GM21526 (cell line): ENCODE results near the gene CRYAB.
"Not testable (repeated sequence)": the region's sequence is repeated elsewhere in the genome, so short reads cannot be mapped to it uniquely, and the experiment has no call there.

Experiments
- ATAC-seq: cut with Tn5 transposase; IDR thresholded peaks from one replicate; pipeline ENCODE4 v1.9.1; 2021; ENCODE audit warnings: moderate library complexity; ENCODE audit not compliant: unreplicated experiment, low FRiP score

CRYAB gene

GRCh38 chr11:111934306-111934705 is 22.7 kb upstream of the CRYAB start:
- ATAC-seq = no peak

GRCh38 chr11:111933872-111934271 is 22.3 kb upstream of the CRYAB start:
- no peak for ATAC-seq

DNA sequence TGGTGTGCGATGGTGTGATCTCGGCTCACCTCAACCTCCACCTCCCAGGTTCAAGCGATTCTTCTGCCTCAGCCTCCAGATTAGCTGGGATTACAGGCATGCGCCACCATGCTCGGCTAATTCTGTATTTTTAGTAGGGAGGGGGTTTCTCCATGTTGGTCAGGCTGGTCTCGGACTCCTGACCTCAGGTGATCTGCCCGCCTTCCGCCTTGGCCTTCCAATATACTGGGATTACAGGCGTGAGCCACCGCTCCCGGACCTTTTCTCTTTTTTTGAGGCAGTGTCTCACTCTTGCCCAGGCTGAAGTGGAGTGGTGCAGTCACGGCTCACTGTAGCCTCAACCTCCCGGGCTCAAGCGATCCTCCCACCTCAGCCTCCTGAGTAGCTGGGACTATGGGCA is 21.6 kb upstream of the CRYAB start:
- not testable (repeated sequence) for ATAC-seq

- no peak for ATAC-seq
Observed at GRCh38 chr11:111932611-111932950, 21.0 kb upstream of the CRYAB start.

- ATAC-seq = no peak
Observed at GRCh38 chr11:111930472-111930871, 18.9 kb upstream of the CRYAB start.

DNA sequence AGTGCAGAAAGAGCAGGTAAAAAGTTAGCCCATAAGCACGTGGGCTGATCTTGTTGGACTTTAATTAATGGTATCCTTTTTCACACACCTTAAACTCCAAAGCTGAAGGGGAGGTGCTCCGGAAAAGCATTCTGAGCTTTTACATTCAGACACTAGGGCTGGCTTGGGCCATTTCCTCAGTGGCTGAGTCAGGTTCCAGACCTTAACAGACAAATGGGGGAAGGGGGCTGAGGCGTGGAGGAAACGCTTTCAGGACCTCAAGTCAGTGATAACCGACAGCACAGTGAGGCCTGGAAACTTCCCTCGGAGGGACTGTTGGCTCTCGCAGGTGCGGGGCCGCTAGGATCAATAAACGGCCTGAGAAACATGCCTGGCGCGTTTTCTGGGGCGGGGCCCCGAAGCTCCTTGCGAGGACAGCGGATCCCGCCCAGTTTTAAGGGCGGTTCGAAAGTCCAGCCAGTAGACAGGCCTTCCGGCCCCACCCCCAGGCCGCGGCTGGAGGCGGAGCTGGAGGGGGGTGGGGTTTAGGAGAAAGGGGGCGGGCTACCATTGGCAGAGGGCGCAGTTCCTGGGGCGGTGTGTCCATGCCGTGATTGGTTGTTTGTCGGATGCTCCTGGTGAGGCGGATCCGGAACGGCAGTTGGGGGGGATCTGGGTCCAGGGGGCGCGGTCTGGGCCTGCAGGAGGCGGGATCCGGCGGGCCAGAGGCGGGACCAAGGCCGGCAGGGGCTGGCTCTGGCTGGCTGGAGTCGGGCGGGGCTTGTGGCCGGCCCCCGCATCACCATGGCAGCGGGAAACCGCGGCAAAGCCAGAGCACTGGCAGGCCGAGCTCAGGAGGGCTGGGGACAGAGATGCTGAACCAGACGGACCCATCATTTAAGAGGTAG is 15.2 kb upstream of the CRYAB start:
- ATAC-seq = peak; percentile 92

DNA sequence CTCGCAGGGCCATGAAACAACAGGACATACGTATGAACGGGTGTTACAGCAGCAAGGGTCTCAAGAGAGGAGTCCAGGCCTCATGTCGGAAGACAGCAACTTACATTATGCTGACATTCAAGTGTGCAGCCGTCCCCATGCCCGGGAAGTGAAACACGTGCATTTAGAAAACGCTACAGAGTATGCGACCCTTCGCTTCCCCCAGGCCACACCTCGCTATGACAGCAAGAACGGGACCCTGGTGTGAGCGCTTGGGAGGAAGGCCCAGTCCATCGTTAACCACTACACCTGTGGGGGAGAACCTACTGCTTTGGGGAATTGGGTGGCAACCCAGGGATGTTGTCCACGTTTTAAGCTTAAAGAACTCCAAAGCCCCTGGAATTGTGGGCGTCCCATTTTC is 14.4 kb upstream of the CRYAB start:
- ATAC-seq = no peak

- ATAC-seq = no peak
Observed at GRCh38 chr11:111923951-111924350, 12.4 kb upstream of the CRYAB start.

DNA sequence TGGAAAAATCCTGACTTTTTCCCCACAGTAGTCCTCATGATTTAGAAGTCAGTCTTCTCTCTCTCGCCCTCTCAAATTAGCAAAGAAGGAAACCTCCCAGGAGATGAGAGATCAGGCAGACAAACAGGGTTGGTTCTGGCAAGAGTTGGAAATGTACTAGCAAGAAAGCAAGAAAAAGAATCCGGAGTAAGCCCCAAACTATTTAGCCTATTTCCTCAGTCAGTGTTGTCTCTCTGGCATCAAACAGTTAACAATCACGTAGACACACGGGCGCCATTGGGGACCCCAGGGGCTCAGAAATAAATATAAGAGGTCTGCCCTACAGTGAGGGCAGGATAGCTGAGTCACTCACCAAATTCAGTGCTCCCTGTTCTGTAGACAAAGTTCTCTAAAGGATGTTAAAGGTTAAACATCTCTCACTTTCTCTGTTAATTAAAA is 11.8 kb upstream of the CRYAB start:
- ATAC-seq = no peak

DNA sequence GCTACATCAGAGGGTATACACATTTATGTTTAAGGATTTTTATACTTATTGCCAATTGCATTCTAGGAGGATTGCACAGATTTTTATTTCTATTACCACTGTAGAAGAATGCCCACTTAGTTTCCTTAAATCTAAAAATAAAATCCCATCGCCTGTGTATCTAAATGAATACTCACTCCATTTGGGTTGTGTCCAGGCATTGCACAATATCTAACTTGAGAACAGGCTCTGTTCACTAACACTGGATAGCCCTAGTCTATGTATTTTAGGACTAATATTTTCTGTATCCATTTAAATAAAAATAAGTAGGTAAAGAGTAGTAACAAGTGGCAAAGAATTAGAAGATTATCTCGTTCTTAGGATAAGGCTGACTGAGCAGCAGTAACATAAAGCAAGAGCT is 11.2 kb upstream of the CRYAB start:
- ATAC-seq = no peak

DNA sequence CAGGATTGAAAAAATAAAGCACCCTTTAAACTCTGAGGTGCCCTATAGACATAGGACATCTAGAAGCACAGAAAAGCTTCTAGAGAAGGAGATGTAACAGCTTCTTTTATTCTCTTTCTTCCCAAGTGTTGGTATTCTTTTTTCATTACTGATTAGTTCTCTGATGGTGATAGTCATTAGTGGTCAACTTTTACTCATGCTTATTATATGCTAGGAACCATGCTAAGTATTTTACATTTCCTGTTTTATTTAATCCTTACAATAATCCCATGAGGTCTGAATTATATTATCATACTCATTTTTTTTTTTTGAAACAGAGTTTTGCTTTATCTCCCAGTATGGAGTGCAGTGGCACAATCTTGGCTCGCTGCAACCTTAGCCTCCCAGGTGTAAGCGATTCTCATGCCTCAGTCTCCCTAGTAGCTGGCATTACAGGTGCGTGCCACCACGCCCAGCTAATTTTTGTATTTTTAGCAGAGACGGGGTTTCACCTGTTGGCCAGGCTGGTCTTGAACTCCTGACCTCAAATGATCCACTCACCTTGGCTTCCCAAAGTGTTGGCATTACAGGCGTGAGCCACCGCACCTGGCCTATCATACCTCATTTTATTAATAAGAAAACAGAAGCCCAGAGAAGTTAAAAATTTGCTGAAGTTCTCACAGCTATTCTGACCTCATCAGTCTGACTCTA is 10.1 kb upstream of the CRYAB start:
- ATAC-seq = no peak

DNA sequence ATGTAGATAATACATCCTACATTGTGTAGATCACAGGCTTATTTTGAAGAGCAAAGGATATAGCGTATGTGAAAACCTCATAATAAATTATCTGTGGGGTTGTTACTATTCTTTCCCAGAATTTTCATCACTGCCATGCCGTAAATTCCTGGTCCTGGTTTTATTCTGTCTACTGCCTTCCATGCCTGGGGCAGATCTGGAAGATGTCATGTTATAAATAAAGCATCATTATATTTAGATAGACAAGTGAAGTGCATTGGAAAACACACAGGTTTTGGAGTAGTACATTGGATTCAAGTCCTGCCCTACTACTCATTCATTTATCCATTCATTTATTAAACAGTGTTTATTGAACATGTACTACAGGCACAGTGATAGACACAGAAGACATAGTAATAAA is 9.3 kb upstream of the CRYAB start:
- no peak for ATAC-seq

- no peak for ATAC-seq
Observed at GRCh38 chr11:111918390-111919256, 7.1 kb upstream of the CRYAB start, which contains the start of gene C11orf52. Gene C11orf52 (plus strand): TSS chr11:111918913. CDS start chr11:111918973, 60 bp downstream.

GRCh38 chr11:111917788-111918187 is 6.2 kb upstream of the CRYAB start:
- ATAC-seq = no peak

GRCh38 chr11:111917312-111917711 is 5.7 kb upstream of the CRYAB start:
- ATAC-seq = no peak

- no peak for ATAC-seq
Observed at GRCh38 chr11:111916768-111917167, 5.2 kb upstream of the CRYAB start.

DNA sequence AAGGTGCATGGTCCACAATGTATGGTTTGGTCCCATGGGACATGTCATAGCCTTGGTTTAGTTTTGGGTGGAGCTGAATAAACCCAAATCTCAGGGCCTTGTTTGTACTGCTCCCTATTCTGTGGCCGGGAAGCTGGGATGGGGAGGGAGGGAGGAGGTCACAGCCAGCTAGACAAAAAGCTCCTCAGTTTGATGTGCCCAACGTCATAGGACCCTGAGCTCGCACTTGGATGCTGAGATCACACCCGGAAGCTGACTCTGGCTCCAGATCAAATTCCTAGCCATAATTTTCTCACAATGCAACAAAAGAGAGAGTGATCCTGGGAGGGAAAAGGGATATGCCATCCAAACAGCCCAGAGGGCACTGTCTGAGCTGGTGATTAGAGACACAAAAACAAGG is 2.4 kb upstream of the CRYAB start:
- ATAC-seq = no peak

DNA sequence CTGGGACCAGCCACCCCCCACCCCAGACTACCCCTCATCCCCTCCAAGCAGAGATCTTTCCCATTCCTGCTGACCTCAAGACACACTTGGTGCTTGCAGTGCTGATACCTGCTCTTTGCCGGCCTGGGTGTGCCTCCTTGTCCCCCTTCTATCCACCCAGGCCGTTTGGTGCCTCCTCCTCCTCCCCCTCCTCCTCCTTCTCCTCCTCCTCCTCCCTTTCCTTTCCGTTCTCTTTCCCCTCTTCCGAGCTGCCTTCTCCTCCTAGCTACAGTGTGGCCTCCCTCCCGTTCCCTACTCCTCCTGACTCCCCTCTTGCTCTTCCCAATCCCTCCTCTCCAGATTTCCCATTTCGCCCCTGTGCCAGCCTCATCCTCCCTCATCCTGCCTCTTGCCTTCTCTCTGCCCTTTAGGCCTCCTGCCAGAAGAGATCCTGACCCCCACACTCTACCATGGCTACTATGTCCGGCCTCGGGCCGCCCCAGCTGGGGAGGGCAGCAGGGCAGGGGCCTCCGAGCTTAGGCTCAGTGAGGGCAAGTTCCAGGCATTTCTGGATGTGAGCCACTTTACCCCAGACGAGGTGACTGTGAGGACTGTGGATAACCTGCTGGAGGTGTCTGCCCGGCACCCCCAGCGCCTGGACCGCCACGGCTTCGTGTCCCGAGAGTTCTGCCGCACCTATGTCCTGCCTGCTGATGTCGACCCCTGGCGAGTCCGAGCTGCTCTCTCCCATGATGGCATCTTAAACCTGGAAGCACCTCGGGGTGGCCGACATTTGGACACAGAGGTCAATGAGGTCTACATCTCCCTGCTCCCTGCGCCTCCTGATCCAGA is 1.7 kb upstream of the CRYAB start:
- ATAC-seq = no peak

DNA sequence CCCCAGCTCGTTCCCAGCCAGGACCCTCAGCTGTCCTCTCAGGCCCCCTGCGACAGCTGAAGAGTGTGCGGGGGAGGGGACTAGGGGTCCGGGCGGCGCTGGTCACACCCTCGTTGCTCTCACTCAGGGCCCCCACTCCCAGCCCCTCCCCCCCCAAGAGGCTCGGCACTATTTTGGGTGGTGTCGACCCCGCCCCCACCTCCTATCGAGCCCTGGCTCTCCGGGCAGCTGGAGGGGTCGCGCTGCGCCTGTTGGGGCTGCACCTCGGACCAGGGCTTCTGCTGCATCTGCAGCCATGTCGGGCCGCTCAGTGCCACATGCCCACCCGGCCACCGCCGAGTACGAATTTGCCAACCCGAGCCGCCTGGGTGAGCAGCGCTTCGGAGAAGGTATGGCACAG is 965 bp upstream of the CRYAB start, which contains the start of gene HSPB2:
Gene HSPB2 (plus strand): TSS at position 200 of the 400 bp plus-strand sequence. CDS start 96 bp downstream, at position 296.
- no peak for ATAC-seq
